ENCODE results near the gene DLG2. TPM values are rescaled to one million over a fixed set of nuclear protein-coding genes. Genes with fewer than 3 reads are reported as not detected.
"Not testable (repeated sequence)": the region's sequence is repeated elsewhere in the genome, so short reads cannot be mapped to it uniquely, and the experiment has no call there.

The DLG2 gene
- total RNA-seq, 1 experiment from 2014 or later = 0.86 TPM

DNA sequence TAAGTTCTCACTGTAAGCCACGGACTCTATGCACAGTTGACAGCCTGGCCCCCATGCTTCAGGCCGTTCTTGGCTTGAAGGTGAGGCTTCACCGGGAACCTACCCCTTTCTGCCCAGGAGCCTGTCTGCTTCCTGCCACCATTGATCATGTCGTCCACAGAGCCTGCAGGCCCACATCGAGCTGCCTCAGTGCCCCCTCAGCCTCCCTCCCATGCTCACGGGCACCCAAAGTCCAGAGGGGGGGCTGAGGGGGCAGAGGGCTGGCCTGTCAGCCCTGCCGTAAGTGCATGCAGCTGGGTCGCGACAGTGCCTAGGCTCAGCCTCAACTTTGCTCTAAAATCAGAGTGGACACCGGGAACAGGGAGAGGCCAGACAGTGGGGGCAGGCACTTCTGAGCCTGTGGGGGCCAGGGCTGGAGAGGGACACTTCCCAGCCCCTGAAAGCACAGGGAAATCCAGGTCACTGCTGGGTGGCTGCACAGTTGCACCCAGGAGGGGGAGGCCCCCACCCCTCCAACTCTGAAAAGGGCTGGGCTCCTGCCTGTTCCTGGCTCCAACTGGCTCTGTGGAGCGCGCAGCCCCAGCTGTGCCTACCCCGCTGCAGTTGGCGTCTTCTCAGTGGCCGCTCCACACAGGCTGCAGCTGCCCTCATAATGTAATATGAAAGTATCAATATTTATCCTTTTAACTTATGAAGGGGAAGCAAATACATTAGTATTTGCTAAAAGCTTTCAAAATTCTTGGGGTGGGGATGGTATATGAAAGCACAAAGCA lies 598.6 kb downstream of the DLG2 start:
- no peak for DNase-seq (ENCODE audit: low spot score)

DNA sequence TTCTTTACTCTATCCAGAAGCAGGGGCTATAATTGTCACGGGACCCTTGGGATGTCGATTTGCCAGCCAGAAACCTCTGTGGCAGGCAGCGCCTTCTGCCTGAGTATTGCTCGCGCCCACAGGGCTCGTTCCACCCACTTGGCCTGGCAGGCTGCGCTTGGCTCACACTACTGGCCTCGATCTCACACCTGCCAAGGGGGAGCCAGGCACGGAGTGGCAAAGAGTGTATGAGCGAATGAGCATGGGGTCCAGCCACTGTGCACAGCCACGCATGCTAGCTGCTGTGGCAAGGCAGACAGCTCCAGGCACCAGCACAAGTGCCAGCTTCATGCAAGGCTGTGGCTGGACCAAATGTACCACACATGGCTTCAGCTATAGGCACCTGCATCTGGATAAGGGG lies 599.8 kb downstream of the DLG2 start:
- no peak for DNase-seq (ENCODE audit: low spot score)

DNA sequence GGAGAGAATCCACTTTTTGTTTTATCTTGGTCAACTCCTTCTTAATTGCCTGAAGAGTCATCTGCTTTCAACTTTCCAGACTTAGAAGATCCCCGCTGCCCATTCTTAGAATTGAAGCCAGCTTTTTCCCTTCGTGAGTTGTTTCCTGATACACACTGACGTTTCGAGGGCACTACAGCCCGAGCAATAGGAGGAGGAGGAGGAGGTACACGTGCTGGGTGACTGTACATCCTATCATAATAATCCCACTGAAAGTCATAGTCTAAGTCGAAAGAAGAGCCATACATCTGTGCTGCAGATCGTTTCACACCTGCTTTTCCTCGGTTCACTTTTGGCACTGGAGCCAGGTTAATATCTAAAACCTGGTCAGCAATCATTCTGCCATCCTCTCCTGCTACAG lies 606.1 kb downstream of the DLG2 start:
- no peak for DNase-seq (ENCODE audit: low spot score)

DNA sequence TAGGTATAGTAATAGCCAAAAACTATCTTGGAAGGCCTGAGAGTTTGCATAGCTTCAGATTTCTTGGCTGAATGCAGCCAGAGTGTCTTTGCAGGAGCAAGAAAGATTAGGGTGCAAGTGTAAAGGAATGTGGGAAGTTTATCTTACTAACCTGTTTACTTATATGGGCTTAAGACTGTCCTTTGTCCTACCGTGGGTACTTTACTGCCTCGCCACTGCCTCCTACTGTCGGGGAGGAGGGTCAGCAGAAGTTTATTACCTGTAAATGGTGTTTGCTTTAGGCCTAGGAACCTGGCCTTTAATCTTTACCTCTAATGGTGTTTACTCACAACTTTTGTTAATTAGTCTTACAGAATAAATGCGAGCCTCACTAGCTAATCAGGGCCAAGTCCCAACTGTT lies 633.8 kb downstream of the DLG2 start:
- DNase-seq (ENCODE audit: low spot score) = no peak

DNA sequence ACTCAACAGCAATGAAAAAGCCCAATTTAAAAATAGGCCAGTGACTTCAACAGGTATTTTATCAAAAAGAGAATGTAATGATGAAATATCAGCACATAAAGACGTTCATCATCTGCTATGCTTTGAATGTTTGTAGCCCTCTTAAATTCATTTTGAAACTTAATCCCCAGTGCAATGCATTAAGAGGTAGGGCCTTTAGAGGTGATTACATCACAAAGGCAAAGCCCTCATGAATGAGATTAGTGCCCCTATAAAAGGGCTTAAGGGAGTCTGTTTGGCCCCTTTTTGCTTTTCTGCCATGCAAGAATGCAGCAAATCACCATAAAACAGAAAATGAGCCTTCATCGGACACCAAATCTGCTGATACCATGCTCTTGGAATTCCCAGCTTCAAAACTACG lies 637.0 kb downstream of the DLG2 start:
- no peak for DNase-seq (ENCODE audit: low spot score)

DNA sequence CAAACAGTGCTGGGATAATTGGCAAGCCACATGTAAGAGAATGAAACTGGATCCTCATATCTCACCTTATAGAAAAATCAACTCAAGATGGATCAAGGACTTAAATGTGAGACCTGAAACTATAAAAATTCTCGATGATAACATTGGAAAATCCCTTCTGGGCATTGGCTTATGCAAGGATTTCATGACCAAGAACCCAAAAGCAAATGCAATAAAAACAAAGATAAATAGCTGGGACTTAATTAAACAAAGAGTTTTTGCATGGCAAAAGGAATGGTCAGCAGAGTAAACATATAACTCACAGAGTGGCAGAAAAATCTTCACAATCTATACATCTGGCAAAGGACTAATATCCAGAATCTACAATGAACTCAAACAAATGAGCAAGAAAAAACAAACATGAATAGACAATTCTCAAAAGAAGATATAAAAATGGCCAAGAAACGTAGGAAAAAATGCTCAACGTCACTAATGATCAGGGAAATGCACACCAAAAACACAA lies 639.4 kb downstream of the DLG2 start:
- DNase-seq (ENCODE audit: low spot score) = not testable (repeated sequence)

DNA sequence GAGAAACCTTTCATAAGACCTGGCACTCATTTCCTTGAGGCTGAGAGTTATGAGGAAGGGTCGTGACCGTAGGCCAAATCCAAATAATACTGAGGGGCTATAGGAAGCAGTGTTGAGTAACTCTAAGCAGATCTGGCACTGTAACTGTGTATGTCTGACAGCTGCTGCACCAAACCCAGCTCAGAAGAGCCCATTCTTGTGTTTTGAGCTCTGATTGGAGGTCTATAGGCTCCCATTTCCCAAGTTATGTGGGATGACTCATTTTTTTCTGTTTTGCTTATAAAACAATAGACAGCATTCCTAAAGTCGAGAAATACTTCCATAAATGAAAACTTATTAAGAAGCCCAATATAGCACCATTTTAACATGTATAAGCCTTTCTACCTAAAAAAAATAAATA lies 645.8 kb downstream of the DLG2 start:
- DNase-seq (ENCODE audit: low spot score) = no peak

DNA sequence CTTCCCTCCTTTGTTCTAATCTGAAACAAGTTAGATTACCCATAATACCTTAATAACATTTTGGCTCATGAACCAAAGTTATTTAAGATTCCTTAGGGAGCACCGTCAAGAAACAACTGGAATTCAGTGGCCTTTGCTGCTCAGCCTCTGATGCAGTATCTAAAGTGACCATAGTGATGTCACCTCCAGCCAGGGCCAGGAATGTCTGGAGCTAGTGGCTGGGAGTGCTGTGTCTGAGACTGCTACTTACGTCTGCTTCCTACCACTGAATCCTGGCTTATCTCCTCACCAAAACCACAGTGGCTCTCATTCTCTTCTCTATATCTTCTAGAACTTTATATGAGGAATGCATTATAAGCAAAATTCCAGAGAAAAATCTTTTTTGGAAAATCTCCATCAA lies 658.0 kb downstream of the DLG2 start:
- no peak for DNase-seq (ENCODE audit: low spot score)

DNA sequence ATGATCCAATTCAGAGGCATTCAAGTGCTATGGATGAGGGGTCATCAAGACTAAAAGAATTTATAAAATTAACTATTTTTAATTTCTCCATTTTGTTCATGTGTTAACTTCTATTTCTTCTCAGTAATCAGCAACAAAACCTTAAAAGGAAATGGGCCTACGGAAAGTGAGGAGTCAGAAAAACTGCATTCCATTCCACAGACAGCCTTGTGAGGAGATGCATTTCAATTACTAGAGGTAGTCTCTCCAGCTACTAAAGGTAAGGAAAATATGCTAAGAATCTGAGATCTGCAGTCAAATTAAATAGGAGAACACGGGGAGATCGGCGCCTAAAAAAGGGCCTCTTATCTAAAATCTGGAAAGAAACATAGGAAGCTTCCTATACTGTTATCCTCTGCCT lies 661.7 kb downstream of the DLG2 start:
- no peak for DNase-seq (ENCODE audit: low spot score)

DNA sequence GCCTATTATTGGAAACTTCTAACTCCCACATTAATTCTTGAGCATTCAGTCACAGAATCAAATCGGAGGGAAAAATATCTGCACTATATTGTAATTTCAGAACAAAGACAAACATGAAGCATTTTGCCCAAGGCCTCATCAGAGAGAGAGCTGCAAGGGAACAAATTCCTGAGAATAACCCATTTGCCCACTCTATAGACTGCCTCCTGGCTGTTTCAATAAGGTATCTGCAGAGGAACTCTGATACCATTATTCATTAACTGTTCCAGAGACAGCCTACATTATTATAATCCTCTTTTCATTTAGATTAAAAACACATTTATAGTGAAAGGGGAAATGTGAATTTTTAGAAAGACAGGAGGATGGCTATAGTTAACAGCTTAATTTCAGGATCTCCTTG lies 663.9 kb downstream of the DLG2 start:
- no peak for DNase-seq (ENCODE audit: low spot score)

DNA sequence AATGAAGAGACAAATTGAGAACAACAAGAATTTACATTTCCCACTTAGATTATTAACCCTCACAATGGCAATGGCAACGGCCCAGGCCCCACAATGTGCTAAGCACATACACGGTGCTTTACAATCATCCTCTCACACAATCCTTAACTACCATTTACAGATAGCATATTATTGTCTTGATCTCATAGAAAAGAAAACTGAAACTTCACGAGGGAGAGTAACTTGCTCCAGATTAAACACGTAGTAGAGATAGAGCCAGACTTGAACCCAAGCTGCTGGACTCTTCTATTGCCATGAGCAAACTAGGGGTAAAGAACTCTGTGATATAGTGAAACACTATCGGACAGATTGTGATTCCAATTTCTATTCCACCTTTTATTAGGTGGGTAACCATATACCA lies 665.1 kb downstream of the DLG2 start:
- no peak for DNase-seq (ENCODE audit: low spot score)

DNA sequence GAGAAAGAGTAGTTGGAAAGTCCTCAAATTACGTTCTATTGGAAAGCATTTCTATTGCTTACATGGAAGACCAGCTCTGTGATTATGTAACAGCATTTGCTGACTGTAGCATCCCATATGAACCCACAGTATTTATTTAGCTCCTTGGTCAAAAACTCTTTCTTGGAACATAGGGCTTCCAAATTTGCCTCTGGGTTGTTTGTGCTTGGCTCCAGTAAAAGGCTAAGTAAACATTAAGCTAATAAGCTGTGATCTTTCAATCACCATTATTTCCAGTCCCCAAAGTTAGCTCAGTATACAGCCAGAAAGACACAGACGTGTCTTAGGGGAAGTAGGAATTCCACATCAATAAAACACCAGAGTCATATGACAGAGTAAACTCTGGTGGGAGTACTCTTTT lies 668.8 kb downstream of the DLG2 start:
- DNase-seq (ENCODE audit: low spot score) = no peak

DNA sequence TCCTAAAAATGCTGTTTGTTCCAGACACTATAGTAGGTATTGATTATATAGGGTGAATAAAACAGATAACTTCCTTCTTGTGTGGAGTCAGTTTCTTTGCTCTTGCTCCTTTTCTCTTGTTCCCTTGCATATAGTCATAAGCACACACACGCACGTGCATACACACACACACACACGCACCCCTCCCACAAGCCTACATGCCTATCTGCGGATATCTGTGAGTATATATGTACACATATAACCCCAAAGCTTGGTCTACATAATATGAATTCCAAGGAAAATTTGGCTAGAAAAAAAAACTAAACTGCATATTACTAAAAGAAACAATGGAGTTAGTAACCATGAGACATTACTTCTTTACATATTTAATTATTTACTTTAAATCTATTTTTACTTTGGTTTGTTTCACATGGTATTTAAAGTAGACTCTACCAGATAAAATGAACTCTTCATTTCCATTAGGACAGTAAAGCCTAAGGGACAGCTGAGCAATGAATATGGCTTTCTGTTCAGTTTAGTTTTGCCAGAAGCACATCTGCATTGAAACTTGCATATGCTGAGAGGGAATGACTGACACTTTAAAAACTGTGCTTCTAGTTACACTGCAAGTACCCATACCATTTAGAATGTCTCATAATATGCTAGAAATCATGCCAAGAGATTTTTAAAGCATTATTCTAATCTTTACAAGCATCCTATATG lies 676.4 kb downstream of the DLG2 start:
- DNase-seq (ENCODE audit: low spot score) = no peak

DNA sequence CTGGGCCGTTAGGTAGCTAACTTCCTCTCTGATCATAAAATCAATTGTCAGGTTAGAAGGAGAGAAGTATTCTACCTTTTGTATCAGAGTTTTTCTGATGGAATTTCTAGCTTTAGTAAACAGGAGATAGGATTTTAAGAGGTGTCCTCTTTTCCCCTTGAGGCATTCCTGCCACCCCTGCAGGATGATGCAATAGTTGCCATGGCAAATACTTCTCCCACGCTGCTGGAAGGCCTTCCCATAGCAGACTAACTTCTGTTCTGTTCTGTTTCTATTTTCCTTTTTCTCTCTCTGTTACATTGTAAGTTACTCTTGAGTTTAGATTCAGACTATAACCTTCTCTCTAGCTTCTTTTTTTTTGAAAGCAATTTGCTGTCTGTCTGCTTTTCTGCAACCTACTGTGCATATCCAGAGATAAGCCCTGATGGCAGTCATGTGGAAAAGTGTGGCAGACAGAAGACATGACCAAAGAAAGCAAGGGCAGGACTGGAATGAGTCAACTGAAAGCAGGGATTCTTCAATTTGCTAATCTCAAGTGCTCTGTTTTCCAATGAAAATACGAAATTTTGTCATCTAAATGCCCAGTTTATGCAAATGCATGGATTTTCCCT lies 679.1 kb downstream of the DLG2 start:
- no peak for DNase-seq (ENCODE audit: low spot score)

DNA sequence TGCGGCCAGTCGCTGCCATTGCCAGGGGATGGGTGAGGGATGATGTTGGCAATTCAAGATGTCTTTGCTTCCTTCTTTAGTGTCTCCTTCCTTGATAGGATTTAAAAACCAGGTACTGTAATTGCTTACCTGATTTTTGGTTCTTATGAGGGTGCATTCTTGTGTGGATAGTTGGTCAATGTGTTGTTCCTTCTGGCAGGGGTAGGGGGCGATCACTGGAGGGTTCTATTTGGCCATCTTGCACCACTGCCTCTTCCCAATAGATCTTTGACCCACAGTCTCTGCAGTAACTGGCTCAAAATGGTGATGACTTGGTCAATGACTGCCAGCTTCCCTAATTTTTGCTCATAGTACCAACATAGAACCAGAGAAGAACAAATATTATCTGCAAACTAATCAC lies 680.1 kb downstream of the DLG2 start:
- DNase-seq (ENCODE audit: low spot score) = no peak

DNA sequence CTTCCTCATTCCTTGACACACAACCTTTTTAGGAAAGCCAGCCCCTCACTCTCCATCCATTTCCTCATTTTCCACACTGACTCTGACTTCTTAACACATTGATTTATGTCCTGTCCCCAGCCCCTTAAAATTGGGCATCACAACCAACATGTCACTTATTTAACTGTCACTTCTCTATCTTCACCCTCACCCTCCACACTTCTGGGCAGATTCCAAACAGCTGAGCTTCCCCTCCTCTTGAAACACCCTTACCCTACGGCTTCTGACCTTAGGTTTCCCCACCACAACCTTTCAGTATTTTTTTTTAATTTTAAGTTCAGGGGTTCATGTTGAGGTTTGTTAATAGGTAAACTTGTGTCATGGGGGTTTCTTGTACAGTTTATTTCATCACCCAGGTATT lies 696.3 kb downstream of the DLG2 start:
- no peak for DNase-seq (ENCODE audit: low spot score)

DNA sequence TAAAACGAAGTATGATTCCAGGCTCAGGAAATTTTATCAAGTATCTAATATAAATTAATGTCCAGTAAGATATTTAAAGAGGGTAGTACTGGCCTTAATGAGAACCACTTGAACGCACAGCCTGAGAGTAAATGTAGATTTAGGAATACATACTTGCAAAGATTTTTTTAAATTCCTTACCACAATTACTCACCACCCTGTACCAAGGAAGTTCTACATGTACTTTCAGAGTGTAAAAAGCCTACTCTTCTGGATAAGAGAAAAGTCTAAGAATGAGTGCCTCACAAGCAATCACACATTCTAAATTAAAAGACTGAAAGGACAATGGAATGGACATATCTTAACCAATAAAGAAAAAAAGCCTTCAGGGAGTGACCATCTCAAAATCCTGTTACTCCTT lies 697.4 kb downstream of the DLG2 start:
- DNase-seq (ENCODE audit: low spot score) = no peak

DNA sequence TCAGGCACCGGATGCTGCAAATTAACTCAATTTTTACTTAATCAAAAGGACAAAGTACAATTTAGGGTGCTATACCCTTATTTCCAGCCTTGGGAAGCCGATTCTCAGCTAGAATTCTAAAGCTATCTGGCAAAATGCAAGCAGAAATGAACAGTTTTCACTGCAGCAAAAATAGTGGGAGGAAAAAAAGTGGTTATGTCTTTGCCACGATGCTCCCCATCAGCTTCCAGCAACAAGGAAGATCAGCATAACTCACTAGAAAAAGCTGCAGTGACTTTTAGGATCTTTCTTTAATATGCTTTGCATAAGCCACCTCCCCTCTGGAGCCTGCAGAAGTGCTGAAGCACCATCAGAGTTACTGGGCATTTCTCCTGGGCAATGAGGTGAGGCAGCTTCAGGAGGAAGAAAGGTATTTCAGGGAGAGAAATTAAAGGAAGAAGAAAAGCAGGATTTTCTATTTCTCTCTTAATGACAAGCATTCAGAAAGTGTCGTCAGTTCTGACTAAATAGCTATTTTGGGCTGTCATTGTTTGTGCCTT lies 702.9 kb downstream of the DLG2 start:
- no peak for DNase-seq (ENCODE audit: low spot score)

DNA sequence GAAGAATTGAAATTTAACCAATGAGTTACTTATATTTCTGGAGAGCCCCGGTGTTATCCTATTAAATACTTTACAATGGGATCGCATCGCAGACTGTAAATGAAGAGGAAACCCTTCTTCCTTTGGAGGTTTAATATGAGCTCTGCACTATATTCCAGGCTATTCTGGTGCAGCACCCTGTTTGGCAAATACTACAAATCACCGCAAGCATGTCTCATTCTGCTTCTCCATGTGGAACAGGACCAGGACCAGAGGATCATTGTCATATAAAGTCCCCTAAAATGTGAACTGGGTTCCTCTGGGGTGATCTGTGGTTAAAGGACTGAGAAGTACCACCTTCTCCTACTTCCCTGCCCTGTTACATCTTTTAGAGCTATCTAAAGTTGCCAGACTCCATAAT lies 703.7 kb downstream of the DLG2 start:
- DNase-seq (ENCODE audit: low spot score) = no peak

DNA sequence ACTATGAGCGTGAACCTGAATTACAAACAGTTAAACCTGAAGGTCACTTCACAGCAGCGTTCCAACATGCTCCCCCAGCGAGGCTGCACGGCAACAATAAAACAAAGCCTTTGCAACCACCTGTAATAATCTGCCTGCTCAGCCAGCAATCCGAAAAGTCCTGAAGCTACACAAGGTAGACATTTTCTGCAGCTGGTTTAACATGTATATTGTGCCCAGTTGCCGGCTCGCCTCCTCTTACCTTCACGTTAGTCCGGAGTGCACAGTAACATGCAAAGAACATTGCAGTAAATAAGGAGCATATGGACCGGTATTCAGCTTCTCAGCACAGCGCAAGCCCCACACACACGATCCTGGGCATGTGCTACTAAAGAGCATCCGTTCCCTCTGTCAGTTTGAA lies 704.3 kb downstream of the DLG2 start:
- DNase-seq (ENCODE audit: low spot score) = no peak

DNA sequence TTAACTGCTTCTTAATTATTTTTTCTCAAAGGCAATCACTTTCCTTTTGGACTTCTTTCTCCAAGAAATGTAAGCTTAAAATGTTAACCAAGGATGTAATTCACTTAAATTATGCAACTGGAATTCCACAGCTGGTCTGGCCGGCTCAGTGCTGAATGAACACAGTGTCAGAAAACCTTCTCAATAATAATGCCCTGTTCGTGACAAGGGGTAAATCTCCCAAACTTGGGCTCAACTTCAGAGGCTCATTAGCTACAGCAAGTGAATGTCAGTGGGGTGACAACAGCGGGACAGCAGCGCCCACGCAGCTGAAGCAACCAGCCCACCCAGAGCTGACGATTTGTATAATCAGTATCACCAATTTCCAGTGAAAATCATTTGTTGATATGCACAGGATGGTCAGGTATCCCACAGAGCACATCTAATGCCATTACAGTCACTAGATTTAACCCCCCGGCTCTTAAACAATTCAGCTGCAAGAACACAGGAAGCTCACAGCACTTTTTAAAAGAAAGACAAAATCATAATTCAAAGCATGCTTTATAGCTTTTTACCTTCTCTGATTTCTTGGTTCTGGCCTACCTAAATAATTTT lies 704.8 kb downstream of the DLG2 start:
- DNase-seq (ENCODE audit: low spot score) = no peak

DNA sequence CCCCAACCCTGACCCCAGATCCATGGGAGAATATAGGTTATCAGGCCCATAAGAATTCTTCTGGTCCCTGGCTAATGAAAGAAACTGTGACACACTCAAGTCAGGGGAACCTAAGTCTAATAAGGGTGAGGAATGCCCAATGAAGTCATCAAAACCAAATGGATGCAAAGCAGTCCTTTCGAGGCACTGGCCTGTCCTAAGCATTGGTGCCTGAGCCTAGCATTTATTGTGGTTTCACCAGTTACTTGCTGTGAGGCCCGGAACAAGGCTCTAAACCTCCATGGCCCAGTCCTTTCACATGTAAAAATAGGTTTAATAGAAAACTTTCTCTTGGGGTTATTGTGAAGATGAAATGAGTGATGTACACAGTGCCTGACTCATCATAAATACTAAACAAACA lies 712.6 kb downstream of the DLG2 start:
- DNase-seq (ENCODE audit: low spot score) = no peak
